ENCODE data around the gene CEACAM19.
A peak's percentile ranks its signal among the peaks of the same experiment; 100 is the strongest.
"Not testable (repeated sequence)": the region's sequence is repeated elsewhere in the genome, so short reads cannot be mapped to it uniquely, and the experiment has no call there.

The CEACAM19 gene, protein sequence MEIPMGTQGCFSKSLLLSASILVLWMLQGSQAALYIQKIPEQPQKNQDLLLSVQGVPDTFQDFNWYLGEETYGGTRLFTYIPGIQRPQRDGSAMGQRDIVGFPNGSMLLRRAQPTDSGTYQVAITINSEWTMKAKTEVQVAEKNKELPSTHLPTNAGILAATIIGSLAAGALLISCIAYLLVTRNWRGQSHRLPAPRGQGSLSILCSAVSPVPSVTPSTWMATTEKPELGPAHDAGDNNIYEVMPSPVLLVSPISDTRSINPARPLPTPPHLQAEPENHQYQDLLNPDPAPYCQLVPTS

DNA sequence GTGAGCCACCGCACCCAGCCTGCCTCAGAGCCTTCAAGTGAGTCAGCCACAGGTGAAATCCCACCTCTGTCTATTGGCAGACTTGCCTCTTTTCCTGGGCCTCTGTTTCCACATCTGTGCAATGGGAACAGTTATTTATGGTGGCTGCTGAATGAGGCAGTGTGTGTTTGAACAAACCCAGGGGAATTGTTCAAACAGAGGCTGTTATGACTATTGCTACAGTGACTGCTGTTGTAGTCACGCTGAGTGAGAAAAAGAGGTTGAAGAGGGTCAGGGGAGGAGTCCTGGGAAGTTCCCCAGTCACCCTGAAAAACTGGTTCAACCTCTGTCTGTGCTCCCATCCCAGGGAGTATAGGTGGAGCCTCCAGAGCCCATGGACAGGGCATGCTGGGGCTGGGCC, at the start of gene CEACAM19:
Gene CEACAM19, plus strand, starts transcription at position 83 of the 400 bp plus-strand sequence. CDS start 450 bp downstream, outside the sequence.
- no peak for DNase-seq

- DNase-seq = no peak
Measured at GRCh38 chr19:44623080-44623479, 48.2 kb upstream of the CEACAM19 start.

- DNase-seq = no peak
Measured at GRCh38 chr19:44623626-44624025, 47.7 kb upstream of the CEACAM19 start.

GRCh38 chr19:44624840-44625354, 46.4 kb upstream of the CEACAM19 start:
- no peak for DNase-seq

GRCh38 chr19:44625637-44626036, 45.6 kb upstream of the CEACAM19 start:
- DNase-seq = not testable (repeated sequence)

DNA sequence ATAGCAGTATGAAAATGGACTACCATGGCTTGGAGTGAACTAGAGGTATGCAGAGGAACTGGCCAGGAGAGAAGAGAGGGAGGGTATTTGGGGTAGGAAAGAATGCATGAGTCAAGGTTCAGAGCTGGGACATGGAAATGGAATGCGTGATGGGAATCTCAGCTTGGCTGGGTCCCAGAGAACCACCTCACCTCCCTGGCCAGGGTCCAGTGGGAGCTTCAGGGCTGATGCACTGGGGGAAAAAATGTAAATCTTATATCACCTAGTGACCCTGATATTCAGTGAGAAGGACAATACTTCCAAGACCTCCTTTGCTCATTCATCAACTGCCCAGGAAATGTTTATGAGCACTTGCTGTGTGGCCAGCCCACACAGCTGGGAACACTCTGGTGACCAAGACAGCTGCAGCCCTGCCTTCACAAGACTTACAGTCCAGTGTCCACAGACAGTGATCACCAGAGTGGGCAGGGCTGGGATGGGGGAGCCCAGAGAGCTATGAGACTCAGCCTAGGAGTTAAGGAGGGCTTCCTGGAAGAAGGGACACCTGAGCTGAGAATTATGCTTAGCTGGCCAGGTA, 45.1 kb upstream of the CEACAM19 start:
- DNase-seq = no peak

DNA sequence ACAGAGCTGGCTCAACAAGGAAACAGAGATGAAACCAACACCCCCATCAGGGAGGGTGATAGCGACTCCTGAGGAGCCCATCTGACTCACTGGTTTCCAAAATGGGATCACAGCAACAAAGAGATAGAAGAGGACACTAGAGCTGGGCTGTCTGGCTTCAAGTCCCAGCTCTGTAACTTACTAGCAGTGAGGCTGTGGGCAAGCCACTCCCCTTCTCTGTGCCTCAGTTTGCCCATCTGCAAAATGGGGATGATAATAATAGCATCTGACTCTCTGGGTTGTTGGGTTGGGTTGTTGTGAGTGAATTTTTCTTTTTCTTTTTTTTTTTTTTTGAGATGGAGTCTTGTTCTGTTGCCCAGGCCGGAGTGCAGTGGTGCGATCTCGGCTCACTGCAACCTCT, 43.7 kb upstream of the CEACAM19 start:
- DNase-seq = no peak

GRCh38 chr19:44628793-44629192, 42.5 kb upstream of the CEACAM19 start:
- DNase-seq = no peak

GRCh38 chr19:44631611-44632010, 39.7 kb upstream of the CEACAM19 start:
- not testable (repeated sequence) for DNase-seq

- DNase-seq = not testable (repeated sequence)
Measured at GRCh38 chr19:44634058-44634457, 37.2 kb upstream of the CEACAM19 start.

DNA sequence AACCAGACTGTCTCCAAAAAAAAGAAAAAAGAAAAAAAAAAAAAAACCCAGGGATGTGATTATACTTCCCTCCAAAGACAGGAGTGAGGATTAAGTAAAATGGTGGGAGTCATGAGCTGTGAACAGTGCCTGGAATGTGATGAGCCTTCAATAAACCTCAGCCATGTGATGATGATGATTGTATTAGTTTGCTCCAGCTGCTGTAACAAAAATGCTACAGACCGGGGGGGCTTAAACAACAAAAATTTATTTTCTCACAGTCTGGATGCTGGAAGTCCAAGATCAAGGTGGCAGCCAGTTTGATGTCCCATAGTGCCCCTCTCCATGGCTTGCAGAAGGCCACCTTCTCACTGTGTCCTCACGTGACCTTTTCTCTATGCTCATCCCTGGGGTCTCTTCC, 36.5 kb upstream of the CEACAM19 start:
- DNase-seq = no peak

GRCh38 chr19:44635581-44636438, 35.5 kb upstream of the CEACAM19 start:
- DNase-seq = no peak

GRCh38 chr19:44636439-44637389, 34.6 kb upstream of the CEACAM19 start:
- no peak for DNase-seq

- DNase-seq = no peak
Measured at GRCh38 chr19:44637390-44637764, 33.9 kb upstream of the CEACAM19 start.

GRCh38 chr19:44640518-44640917, 30.8 kb upstream of the CEACAM19 start:
- no peak for DNase-seq

DNA sequence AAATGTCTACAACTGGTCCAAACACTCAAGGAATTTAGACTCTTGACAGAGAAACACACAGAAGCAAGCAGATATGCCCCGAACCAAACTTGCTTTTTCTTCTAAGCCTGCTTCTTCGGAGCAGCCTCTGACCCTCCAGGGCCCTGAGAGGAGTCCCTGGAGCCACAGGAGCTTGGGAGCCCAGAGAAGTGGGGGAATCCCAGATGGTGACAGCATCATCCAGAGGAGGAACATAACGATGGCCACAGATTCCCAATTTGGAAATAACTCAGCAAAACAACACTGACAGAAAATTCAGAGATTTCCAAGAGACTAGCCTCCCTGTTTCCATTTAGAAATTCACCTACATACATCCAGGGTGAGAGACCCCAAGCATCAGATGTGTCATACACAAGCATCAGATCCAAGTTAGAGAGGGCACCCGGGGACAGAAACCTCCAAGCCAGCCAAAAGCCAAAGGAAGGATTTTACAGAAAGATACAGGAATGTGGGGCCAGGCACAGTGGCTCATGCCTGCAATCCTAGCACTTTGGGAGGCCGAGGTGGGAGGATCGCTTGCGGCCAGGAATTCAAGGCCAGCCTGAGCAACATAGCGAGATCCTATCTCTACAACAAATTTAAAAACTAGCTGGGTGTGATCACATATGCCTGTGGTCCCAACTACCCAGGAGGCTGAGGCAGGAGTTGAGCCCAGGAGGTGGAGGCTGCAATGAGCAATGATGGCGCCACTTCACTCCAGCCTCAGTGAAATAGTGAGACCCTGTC, 29.6 kb upstream of the CEACAM19 start:
- no peak for DNase-seq

DNA sequence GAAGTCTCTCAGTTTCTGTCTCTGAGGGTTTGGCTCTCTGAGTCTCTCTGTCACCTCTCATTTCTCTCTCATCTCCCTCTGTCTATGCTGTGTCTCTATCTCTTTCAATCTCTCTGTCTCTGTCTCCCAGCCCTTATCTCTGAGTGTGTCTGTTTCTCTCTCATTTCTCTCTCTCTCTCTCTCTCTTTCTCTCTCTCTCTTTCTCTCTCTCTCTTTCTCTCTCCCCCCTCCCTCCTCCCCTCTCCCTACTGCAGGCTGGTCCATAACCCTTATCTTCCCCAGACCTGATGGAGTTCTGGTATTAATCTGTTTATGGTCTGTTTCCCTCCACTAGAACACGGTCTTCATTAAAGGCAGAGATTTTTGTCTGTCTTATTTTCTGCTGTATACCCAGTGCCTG, 28.9 kb upstream of the CEACAM19 start:
- no peak for DNase-seq

DNA sequence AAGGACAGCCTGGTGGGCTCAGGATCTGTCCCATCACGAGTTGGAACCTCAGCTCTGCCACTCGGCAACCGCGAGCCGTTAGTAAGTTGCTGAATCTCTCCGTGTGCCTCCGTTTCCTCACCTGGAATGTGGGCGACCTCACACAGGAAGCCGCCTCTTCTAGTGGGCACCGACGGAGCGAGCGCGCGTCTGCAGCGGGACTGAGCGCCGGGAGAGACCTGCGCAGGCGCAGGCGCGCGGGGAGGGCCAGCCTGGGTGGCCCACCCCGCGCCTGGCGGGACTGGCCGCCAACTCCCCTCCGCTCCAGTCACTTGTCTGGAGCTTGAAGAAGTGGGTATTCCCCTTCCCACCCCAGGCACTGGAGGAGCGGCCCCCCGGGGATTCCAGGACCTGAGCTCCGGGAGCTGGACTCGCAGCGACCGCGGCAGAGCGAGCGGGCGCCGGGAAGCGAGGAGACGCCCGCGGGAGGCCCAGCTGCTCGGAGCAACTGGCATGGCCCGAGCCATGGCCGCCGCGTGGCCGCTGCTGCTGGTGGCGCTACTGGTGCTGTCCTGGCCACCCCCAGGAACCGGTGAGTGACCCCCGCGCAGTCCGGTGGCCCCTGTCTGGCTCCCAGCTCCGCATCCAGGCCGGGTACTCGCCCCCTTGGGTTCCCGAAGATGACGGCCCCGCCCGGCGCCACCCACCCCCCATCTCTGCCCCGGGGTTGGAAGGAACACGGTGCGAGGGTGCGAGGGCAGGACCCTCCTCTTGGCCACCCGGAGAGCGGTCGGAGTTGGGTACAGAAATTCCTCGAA, 27.5 kb upstream of the CEACAM19 start, which contains the start of gene PVR:
Gene PVR, plus strand, starts transcription at position 306 of the 797 bp plus-strand sequence. Its CDS starts 187 bp downstream, at position 493.
- DNase-seq = peak; percentile 49

- DNase-seq = no peak
Measured at GRCh38 chr19:44644402-44645016, 26.8 kb upstream of the CEACAM19 start.

Measured in stimulated activated CD4-positive, alpha-beta T cell treated with anti-CD3 and anti-CD28 coated beads, Interleukin-4, amount 100 ng/mL, for 1 hour (primary cell).